A673 (cell line): ENCODE data around the gene HS6ST2. TPM values are rescaled to one million over a fixed set of nuclear protein-coding genes. Genes with fewer than 3 reads are reported as not detected.

ENCODE experiments used
- BruUV-seq: library from RNA; stranded (reverse); fragments of 400-500 nt; replicated peaks from 2 replicates; lab custom pipeline; 2021; lab: Mats Ljungman, UMichigan
- CTCF ChIA-PET: fragments of 300-600 bp; sonication (Branson Sonifier 250); formaldehyde crosslinking; loops from one replicate; lab custom pipeline; 2022; ENCODE audit warnings: antibody characterized with exemption; lab: Charles Lee
- POLR2A ChIA-PET: fragments of 300-600 bp; sonication (Branson Sonifier 250); formaldehyde crosslinking; loops from one replicate; lab custom pipeline; 2022; ENCODE audit warnings: antibody characterized with exemption; ENCODE audit not compliant: low non-redundant PET; lab: Charles Lee
- DNase-seq: peaks from one replicate; pipeline ENCODE4 v3.0.0-alpha.2; 2015; ENCODE audit warnings: low spot score
- H3K27ac ChIP-seq: fragments of 200-600 bp; sonication (generic); 2 replicates; pipeline ENCODE4 v1.5.1; 2016; ENCODE audit warnings: mixed run types, low read depth, mild to moderate bottlenecking, mixed read lengths, antibody characterized with exemption, low read length; ENCODE audit not compliant: poor library complexity, severe bottlenecking
- H3K27me3 ChIP-seq: fragments of 200-600 bp; sonication (generic); replicated peaks from 2 replicates; pipeline ENCODE4 v1.6.1; 2017; ENCODE audit warnings: mixed run types, low read depth, mild to moderate bottlenecking, mixed read lengths, antibody characterized with exemption, low read length; ENCODE audit not compliant: insufficient read depth, poor library complexity
- H3K36me3 ChIP-seq: fragments of 200-600 bp; sonication (generic); 2 replicates; pipeline ENCODE4 v1.6.1; 2016; ENCODE audit warnings: mixed run types, mild to moderate bottlenecking, mixed read lengths, antibody characterized with exemption, low read length; ENCODE audit not compliant: insufficient read depth, poor library complexity, severe bottlenecking
- H3K4me1 ChIP-seq: fragments of 200-600 bp; sonication (generic); 2 replicates; pipeline ENCODE4 v1.6.1; 2017; ENCODE audit warnings: mixed run types, mild to moderate bottlenecking, mixed read lengths, antibody characterized with exemption, low read length; ENCODE audit not compliant: insufficient read depth, poor library complexity, severe bottlenecking
- H3K4me3 ChIP-seq: fragments of 200-600 bp; sonication (generic); 2 replicates; pipeline ENCODE4 v1.5.1; 2016; ENCODE audit warnings: low read depth, mixed run types, mild to moderate bottlenecking, mixed read lengths, low read length; ENCODE audit not compliant: poor library complexity, severe bottlenecking
- H3K9me3 ChIP-seq: fragments of 200-600 bp; sonication (generic); 2 replicates; pipeline ENCODE4 v1.6.1; 2016; ENCODE audit warnings: mixed run types, low read depth, mild to moderate bottlenecking, mixed read lengths, antibody characterized with exemption, low read length; ENCODE audit not compliant: poor library complexity, severe bottlenecking
- CTCF ChIP-seq: fragments of 300-800, 200-600 bp; sonication (generic); conservative IDR thresholded peaks from 2 replicates; pipeline ENCODE4 v1.5.1; 2017; ENCODE audit warnings: low read depth, mild to moderate bottlenecking, antibody characterized with exemption, low read length, moderate library complexity, mixed read lengths
- EZH2 ChIP-seq: fragments of 200-600 bp; sonication (generic); IDR thresholded peaks from 2 replicates; pipeline ENCODE4 v1.6.1; 2017; ENCODE audit warnings: borderline replicate concordance, low read depth, mild to moderate bottlenecking, mixed read lengths, antibody characterized with exemption, low read length; ENCODE audit not compliant: poor library complexity, severe bottlenecking
- intact Hi-C: fragments of 100-400 bp; cut with micrococcal nuclease; formaldehyde crosslinking; loops from one replicate; pipeline ENCODE4 v1.10.0; 2022; ENCODE audit not compliant: unreplicated experiment
- total RNA-seq: library from RNA; stranded (reverse); gene quantifications from 2 replicates; pipeline ENCODE4 v1.2.3, GENCODE V29; 2021

HS6ST2 gene
- total RNA-seq, 1 experiment from 2014 or later: 6.9 TPM

GRCh38 chrX:132685276-132685675, 273.2 kb downstream of the HS6ST2 start:
- BruUV-seq: no TSS peak
- H3K9me3 ChIP-seq: no peaks in the 10 kb centered on the region
- no peak for DNase-seq
- H3K4me3 ChIP-seq: no peak overlapping the region
- no peaks in the 10 kb centered on the region for H3K4me1 ChIP-seq
- ChIA-PET CTCF (no interaction called here), POLR2A (no interaction called here)
- H3K27ac ChIP-seq: no peak overlapping the region
- H3K36me3 ChIP-seq: no peaks in the 10 kb centered on the region
- no peak for TF ChIP-seq CTCF
- no peak for TF ChIP-seq EZH2
- intact Hi-C loops: no loop called here
- H3K27me3 ChIP-seq: peaks cover 4% of the 10 kb centered on the region

GRCh38 chrX:132677233-132677716, 281.2 kb downstream of the HS6ST2 start:
- BruUV-seq: no TSS peak
- POLR2A ChIA-PET: no interaction called here
- H3K4me3 ChIP-seq: no peak overlapping the region

GRCh38 chrX:132676561-132677186, 281.8 kb downstream of the HS6ST2 start:
- CTCF ChIA-PET: no interaction called here
- BruUV-seq: no TSS peak
- TF ChIP-seq EZH2 (no peak), CTCF (0 out of 2 replicates have a peak, but pooled peaks have one; percentile 25)
- Histone ChIP-seq H3K27ac (no peak overlapping the region), H3K4me3 (no peak overlapping the region), H3K36me3 (no peaks in the 10 kb centered on the region), H3K4me1 (no peaks in the 10 kb centered on the region), H3K27me3 (no peaks in the 10 kb centered on the region), H3K9me3 (no peaks in the 10 kb centered on the region)
- intact Hi-C loops: no loop called here
- POLR2A ChIA-PET: no interaction called here
- DNase-seq: peak; percentile 1

More at GRCh38 chrX:132677233-132677716, 281.2 kb downstream of the HS6ST2 start:
- TF ChIP-seq CTCF (no peak), EZH2 (no peak)
- DNase-seq: no peak
- intact Hi-C loops: no loop called here
- Histone ChIP-seq H3K4me1 (no peaks in the 10 kb centered on the region), H3K9me3 (no peaks in the 10 kb centered on the region), H3K36me3 (no peaks in the 10 kb centered on the region), H3K27me3 (no peaks in the 10 kb centered on the region), H3K27ac (no peak overlapping the region)
- CTCF ChIA-PET: no interaction called here
